H9 (cell line): ENCODE data around the gene CT45A1. TPM values are rescaled to one million over a fixed set of nuclear protein-coding genes. Genes with fewer than 3 reads are reported as not detected.

Source experiments
- DNase-seq: peaks from one replicate; pipeline ENCODE4 v3.0.0-alpha.2; 2017
- H2AFZ ChIP-seq: one replicate; pipeline ENCODE4 v1.6.1; 2013; ENCODE audit warnings: mild to moderate bottlenecking, low read length, control low read depth, moderate library complexity
- H2AK5ac ChIP-seq: 2 replicates; pipeline ENCODE4 v1.6.1; 2013; ENCODE audit warnings: low read length, control low read depth, mixed read lengths; ENCODE audit not compliant: insufficient read length
- H2BK120ac ChIP-seq: one replicate; pipeline ENCODE4 v1.6.1; 2013; ENCODE audit warnings: low read depth, mild to moderate bottlenecking, low read length, control low read depth, inconsistent platforms; ENCODE audit not compliant: poor library complexity, severe bottlenecking
- H2BK12ac ChIP-seq: 2 replicates; pipeline ENCODE4 v1.6.1; 2013; ENCODE audit warnings: low read length, control low read depth, mixed read lengths, low read depth; ENCODE audit not compliant: insufficient read length
- H2BK15ac ChIP-seq: 2 replicates; pipeline ENCODE4 v1.6.1; 2013; ENCODE audit warnings: low read depth, low read length, control low read depth
- H2BK20ac ChIP-seq: one replicate; pipeline ENCODE4 v1.6.1; 2013; ENCODE audit warnings: low read depth, mild to moderate bottlenecking, low read length, control low read depth, inconsistent platforms; ENCODE audit not compliant: poor library complexity, severe bottlenecking
- H2BK5ac ChIP-seq: 2 replicates; pipeline ENCODE4 v1.6.1; 2013; ENCODE audit warnings: low read length, control low read depth, mixed read lengths; ENCODE audit not compliant: insufficient read length
- H3K14ac ChIP-seq: 2 replicates; pipeline ENCODE4 v1.6.1; 2013; ENCODE audit warnings: low read length, control low read depth; ENCODE audit not compliant: insufficient read depth
- H3K18ac ChIP-seq: 2 replicates; pipeline ENCODE4 v1.6.1; 2013; ENCODE audit warnings: low read depth, mild to moderate bottlenecking, mixed read lengths, low read length, control low read depth; ENCODE audit not compliant: insufficient read length
- H3K23ac ChIP-seq: 2 replicates; pipeline ENCODE4 v1.6.1; 2013; ENCODE audit warnings: low read length, control low read depth, mixed read lengths, low read depth; ENCODE audit not compliant: insufficient read length
- H3K23me2 ChIP-seq: 2 replicates; pipeline ENCODE4 v1.6.1; 2013; ENCODE audit warnings: low read depth, mild to moderate bottlenecking, mixed read lengths, low read length, control low read depth; ENCODE audit not compliant: insufficient read length, poor library complexity, severe bottlenecking
- H3K27ac ChIP-seq: 2 replicates; pipeline ENCODE4 v1.5.1; 2013; ENCODE audit warnings: low read length, control low read depth, mixed read lengths, low read depth; ENCODE audit not compliant: insufficient read length
- H3K27me3 ChIP-seq: 2 replicates; pipeline ENCODE4 v1.6.1; 2013; ENCODE audit warnings: low read length, control low read depth, inconsistent platforms; ENCODE audit not compliant: insufficient read depth
- H3K4ac ChIP-seq: 2 replicates; pipeline ENCODE4 v1.6.1; 2013; ENCODE audit warnings: low read depth, mild to moderate bottlenecking, control low read depth, inconsistent platforms, low read length, moderate library complexity
- H3K4me1 ChIP-seq: 2 replicates; pipeline ENCODE4 v1.6.1; 2013; ENCODE audit warnings: low read length, control low read depth, inconsistent platforms; ENCODE audit not compliant: insufficient read depth
- H3K4me2 ChIP-seq: 2 replicates; pipeline ENCODE4 v1.6.1; 2013; ENCODE audit warnings: low read length, control low read depth, mixed read lengths; ENCODE audit not compliant: insufficient read length, insufficient read depth
- H3K56ac ChIP-seq: 2 replicates; pipeline ENCODE4 v1.6.1; 2013; ENCODE audit warnings: low read depth, mild to moderate bottlenecking, mixed read lengths, low read length, control low read depth; ENCODE audit not compliant: insufficient read length
- H3K79me1 ChIP-seq: 2 replicates; pipeline ENCODE4 v1.6.1; 2013; ENCODE audit warnings: low read depth, mild to moderate bottlenecking, moderate library complexity, low read length, control low read depth, inconsistent platforms; ENCODE audit not compliant: insufficient read depth, poor library complexity, severe bottlenecking
- H3K79me2 ChIP-seq: 2 replicates; pipeline ENCODE4 v1.6.1; 2013; ENCODE audit warnings: low read length, control low read depth, inconsistent platforms; ENCODE audit not compliant: insufficient read depth
- H3K9ac ChIP-seq: 2 replicates; pipeline ENCODE4 v1.6.1; 2013; ENCODE audit warnings: low read length, control low read depth, mixed read lengths; ENCODE audit not compliant: insufficient read length; ENCODE audit errors: extremely low read depth
- H3K9me3 ChIP-seq: one replicate; pipeline ENCODE4 v1.6.1; 2013; ENCODE audit warnings: low read depth, low read length, inconsistent platforms; ENCODE audit not compliant: control insufficient read depth
- H3T11ph ChIP-seq: one replicate; pipeline ENCODE4 v1.6.1; 2013; ENCODE audit warnings: mild to moderate bottlenecking, low read length, control low read depth, inconsistent platforms
- H4K20me1 ChIP-seq: one replicate; pipeline ENCODE4 v1.6.1; 2013; ENCODE audit not compliant: control insufficient read depth, insufficient read length, insufficient read depth
- H4K5ac ChIP-seq: 2 replicates; pipeline ENCODE4 v1.6.1; 2013; ENCODE audit warnings: low read depth, mild to moderate bottlenecking, mixed read lengths, low read length, control low read depth; ENCODE audit not compliant: insufficient read length
- H4K8ac ChIP-seq: replicated peaks from 2 replicates; pipeline ENCODE4 v1.6.1; 2013; ENCODE audit warnings: low read length, control low read depth, mixed read lengths, low read depth; ENCODE audit not compliant: insufficient read length
- H4K91ac ChIP-seq: 2 replicates; pipeline ENCODE4 v1.6.1; 2013; ENCODE audit warnings: low read depth, mild to moderate bottlenecking, moderate library complexity, mixed read lengths, low read length, control low read depth; ENCODE audit not compliant: insufficient read length
- H3K27ac Mint-ChIP-seq, 3 experiments: 2 replicates in 2 of 3; 3 replicates in 1 of 3; pipeline ENCODE4 v1.8.0; 2020 to 2021; ENCODE audit warnings: mixed read lengths in 3 of 3, mild to moderate bottlenecking in 1 of 3, moderate library complexity in 1 of 3
- H3K27me3 Mint-ChIP-seq: 2 replicates; pipeline ENCODE4 v1.8.0; 2021; ENCODE audit warnings: low read depth, mild to moderate bottlenecking, moderate library complexity, mixed read lengths
- H3K36me3 Mint-ChIP-seq, 3 experiments: 2 replicates in 2 of 3; 3 replicates in 1 of 3; pipeline ENCODE4 v1.8.0; 2020 to 2021; ENCODE audit warnings: low read depth in 3 of 3, mixed read lengths in 3 of 3; ENCODE audit not compliant: insufficient read depth in 1 of 3
- H3K4me1 Mint-ChIP-seq, 2 experiments: 2 replicates each; pipeline ENCODE4 v1.8.0; 2020; ENCODE audit warnings: mixed read lengths in 2 of 2
- H3K4me3 Mint-ChIP-seq, 2 experiments: 2 replicates in 1 of 2; 3 replicates in 1 of 2; pipeline ENCODE4 v1.8.0; 2020 to 2021; ENCODE audit warnings: mild to moderate bottlenecking in 2 of 2, mixed read lengths in 2 of 2, moderate library complexity in 1 of 2
- H3K9me3 Mint-ChIP-seq, 2 experiments: 2 replicates in 1 of 2; 3 replicates in 1 of 2; pipeline ENCODE4 v1.8.0; 2020; ENCODE audit warnings: mild to moderate bottlenecking in 2 of 2, mixed read lengths in 2 of 2, moderate library complexity in 1 of 2
- WGBS: extraction: QIAGEN DNeasy Blood & Tissue Kit; methylation state at CpG from one replicate; pipeline ENCODE4 v1.1.7; 2013; ENCODE audit warnings: missing lambda C conversion rate, low lambda C conversion rate, mixed read lengths; ENCODE audit not compliant: insufficient read length; ENCODE audit errors: extremely low coverage; 5-methylcytosine and 5-hydroxymethylcytosine counted together
- total RNA-seq: library from RNA; stranded (reverse); gene quantifications from 2 replicates; pipeline ENCODE4 v1.2.1, GENCODE V29; 2021
- TF ChIP-seq, protein P1 (sequence below): fragments of 200-600 bp; sonication (generic); conservative IDR thresholded peaks from 3 replicates; pipeline ENCODE4 v1.8.0; 2021; ENCODE audit warnings: antibody characterized with exemption, mild to moderate bottlenecking

CT45A1 gene
- total RNA-seq, 1 experiment from 2014 or later, result not detected

DNA sequence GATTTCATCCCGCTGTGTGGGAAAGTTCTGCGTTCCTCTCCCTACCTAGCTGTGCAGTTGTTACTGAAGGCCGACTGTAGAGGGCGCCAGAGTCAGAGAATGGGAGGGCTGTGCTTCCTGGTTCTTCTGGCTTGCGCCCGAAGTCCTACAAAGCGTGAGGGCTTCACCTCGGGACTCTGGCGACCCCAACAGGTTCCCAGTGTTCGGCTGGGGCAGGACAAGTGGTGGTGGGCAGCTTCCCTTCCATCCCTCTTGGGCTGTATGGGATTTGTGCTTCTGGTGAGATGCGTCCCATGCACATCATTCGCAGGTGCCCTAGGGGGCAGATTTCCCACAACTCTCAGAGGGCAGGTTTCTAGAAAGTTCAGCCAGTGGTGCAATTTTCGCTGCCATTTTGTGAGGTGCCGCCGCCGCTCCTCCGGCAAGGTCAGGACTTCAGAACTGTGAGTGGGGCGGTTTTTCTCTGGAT lies 27.3 kb downstream of the CT45A1 start:
- Mint-ChIP-seq H3K4me1 (no peaks in the 10 kb centered on the region), H3K36me3 (peaks cover 0 to 21% (median 0%) of the 10 kb centered on the region in 3 experiments; a peak in 3 of 7 replicates), H3K27me3 (peaks cover 3% of the 10 kb centered on the region; the same call in 1 of the 2 replicates), H3K4me3 (no peak overlapping the region), H3K9me3 (peaks cover 55 to 81% of the 10 kb centered on the region in 2 experiments), H3K27ac (no peak overlapping the region)
- no peak overlapping the region for H4K91ac ChIP-seq
- no peaks in the 10 kb centered on the region for H3K4me1 ChIP-seq
- no peaks in the 10 kb centered on the region for H3K79me1 ChIP-seq
- H3K79me2 ChIP-seq, result no peaks in the 10 kb centered on the region
- whole genome bisulfite sequencing, result no CpG with 5 or more reads among the region's 18 CpGs
- H3K27me3 ChIP-seq, result no peaks in the 10 kb centered on the region
- H4K20me1 ChIP-seq, result no peaks in the 10 kb centered on the region
- no peak overlapping the region for H2BK15ac ChIP-seq
- H3K27ac ChIP-seq, result no peak overlapping the region
- H4K8ac ChIP-seq, result no peak overlapping the region
- H2BK12ac ChIP-seq, result no peak overlapping the region
- H3T11ph ChIP-seq, result no peak overlapping the region
- peak; percentile 39 for DNase-seq
- H3K9ac ChIP-seq, result no peak overlapping the region
- H2BK20ac ChIP-seq, result no peak overlapping the region
- no peak overlapping the region for H2BK120ac ChIP-seq
- H3K23ac ChIP-seq, result no peak overlapping the region
- H2BK5ac ChIP-seq, result no peak overlapping the region
- H3K9me3 ChIP-seq, result peaks cover 50% of the 10 kb centered on the region
- H4K5ac ChIP-seq, result no peak overlapping the region
- H3K4me2 ChIP-seq, result no peak overlapping the region
- TF ChIP-seq, protein P1, sequence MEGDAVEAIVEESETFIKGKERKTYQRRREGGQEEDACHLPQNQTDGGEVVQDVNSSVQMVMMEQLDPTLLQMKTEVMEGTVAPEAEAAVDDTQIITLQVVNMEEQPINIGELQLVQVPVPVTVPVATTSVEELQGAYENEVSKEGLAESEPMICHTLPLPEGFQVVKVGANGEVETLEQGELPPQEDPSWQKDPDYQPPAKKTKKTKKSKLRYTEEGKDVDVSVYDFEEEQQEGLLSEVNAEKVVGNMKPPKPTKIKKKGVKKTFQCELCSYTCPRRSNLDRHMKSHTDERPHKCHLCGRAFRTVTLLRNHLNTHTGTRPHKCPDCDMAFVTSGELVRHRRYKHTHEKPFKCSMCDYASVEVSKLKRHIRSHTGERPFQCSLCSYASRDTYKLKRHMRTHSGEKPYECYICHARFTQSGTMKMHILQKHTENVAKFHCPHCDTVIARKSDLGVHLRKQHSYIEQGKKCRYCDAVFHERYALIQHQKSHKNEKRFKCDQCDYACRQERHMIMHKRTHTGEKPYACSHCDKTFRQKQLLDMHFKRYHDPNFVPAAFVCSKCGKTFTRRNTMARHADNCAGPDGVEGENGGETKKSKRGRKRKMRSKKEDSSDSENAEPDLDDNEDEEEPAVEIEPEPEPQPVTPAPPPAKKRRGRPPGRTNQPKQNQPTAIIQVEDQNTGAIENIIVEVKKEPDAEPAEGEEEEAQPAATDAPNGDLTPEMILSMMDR, result peak; percentile 33; the same call in 2 of the 3 replicates
- H3K4ac ChIP-seq, result no peak overlapping the region
- no peak overlapping the region for H3K18ac ChIP-seq
- H2AK5ac ChIP-seq, result no peak overlapping the region
- H3K23me2 ChIP-seq, result no peaks in the 10 kb centered on the region
- H2AFZ ChIP-seq, result no peak overlapping the region
- H3K14ac ChIP-seq, result no peak overlapping the region
- no peak overlapping the region for H3K56ac ChIP-seq
